ENCODE data around the gene EEIG2. TPM values are rescaled to one million over a fixed set of nuclear protein-coding genes. Genes with fewer than 3 reads are reported as not detected.

The EEIG2 gene
- total RNA-seq = 10.7 and 17.8 TPM in 2 replicates

GRCh38 chr1:108559215-108560186 lies at the start of gene EEIG2:
EEIG2 (plus strand) TSS chr1:108560100; CDS start chr1:108560429, 329 bp downstream.

Other genes with a start within 250 kb of the EEIG2 start
- not detected in 2 replicates for gene NBPF6, start 109.8 kb upstream of the EEIG2 start, total RNA-seq
- gene HENMT1, start 101.0 kb downstream of the EEIG2 start, total RNA-seq = 2.0 and 2.6 TPM in 2 replicates
- gene PRPF38B, start 132.2 kb downstream of the EEIG2 start, total RNA-seq = 12.9 and 20.3 TPM in 2 replicates
- gene FNDC7, start 152.8 kb downstream of the EEIG2 start, total RNA-seq = not detected in 2 replicates
- gene STXBP3, start 186.6 kb downstream of the EEIG2 start, total RNA-seq = 34.2 and 38.1 TPM in 2 replicates

Data from subcutaneous preadipocyte (primary cell).